ENCODE results near the gene BGLAP.

The BGLAP gene

DNA sequence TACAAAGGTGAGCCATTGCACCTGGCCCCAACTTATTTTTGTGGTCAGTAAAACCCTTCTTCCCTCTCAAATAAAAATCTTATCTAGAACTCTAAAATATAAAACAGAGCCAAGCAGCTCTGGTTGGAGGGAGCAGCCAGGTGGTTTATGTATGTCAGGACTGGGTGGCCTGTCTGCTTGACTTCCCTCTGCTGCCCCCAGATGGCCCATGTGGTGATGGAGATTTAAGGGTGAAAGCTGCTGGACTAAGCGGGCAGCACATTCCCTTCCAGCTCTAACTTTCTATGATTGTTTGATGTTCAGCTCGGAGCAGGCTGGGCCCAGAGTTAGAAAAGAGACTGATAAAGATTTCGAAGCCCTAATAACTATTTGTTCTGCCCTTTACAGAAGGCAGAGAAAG is 17.8 kb downstream of the BGLAP start:
- no peak for DNase-seq

DNA sequence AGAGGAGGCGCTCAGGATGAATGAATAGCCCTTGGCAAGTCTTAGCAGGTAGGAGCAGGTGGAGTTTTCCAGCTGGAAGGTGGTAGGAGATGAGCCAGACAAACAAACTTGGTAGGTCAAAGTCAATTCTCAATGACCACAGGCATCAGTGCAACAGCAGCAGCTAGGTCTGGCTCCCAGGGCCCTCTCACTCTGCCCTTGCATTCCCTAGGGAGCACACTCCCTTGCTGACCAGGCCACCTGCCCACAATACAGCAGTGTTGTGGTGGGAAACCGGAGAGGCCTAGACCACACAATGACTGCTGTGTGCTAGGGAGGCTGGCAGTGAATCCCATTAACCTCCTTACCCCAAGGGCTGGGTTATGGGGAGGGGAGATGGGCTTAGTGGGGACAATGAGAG is 18.9 kb downstream of the BGLAP start:
- DNase-seq: no peak

DNA sequence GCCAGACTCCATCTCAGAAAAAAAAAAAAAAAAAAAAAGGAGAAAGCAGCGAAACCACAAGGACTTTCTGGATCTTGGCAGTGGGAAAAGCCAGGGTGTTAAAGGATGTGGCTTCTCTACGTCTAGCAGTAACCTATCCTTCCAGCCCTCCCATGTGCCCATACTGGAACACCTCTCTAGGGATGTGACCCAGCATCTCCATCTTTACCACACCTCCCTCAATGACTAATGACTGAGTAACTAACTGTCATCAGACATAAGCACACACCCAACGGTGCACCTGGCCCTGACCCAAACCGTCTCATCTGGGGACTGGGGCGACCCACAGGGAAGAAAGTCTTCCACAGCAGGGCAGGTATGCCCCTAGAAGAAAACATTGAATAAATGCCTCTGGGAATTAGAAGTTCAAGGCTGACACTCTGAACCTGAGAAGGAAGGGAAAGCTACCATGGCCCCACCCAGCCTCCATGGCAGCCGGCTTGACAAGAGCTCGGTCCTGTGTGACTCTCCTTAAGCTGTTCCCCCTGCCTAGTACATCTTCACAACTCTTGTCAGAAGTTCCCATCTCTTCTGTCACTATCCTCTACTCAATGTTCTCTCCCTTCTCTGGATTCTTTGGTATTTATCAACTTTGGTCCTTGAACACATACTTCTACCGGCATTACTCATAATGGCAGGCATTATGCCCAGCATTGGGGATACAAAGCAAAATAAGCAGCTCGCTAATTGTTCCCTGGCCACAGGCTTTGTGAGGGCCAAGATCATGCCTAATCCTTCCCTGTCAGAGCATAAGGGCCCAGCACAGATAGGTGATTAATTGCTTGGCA is 20.7 kb downstream of the BGLAP start:
- no peak for DNase-seq

DNA sequence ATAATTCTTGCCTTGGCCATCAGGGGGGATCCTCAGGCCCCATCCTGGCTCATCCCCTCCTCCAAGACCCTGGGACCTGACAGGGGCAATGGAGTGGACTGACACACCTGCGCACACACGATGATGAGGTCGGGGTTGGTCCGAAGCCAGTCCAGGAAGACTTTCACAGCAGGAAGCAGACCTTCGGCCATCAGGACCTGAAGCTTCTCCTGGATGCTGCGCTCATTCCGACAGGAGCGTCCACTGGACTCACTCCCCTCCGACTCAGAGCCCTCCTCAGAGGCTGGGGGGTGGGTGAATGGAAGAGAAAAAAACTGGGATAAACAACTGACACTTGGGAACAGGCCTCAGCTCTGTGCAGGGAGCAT is 21.3 kb downstream of the BGLAP start:
- no peak for DNase-seq

DNA sequence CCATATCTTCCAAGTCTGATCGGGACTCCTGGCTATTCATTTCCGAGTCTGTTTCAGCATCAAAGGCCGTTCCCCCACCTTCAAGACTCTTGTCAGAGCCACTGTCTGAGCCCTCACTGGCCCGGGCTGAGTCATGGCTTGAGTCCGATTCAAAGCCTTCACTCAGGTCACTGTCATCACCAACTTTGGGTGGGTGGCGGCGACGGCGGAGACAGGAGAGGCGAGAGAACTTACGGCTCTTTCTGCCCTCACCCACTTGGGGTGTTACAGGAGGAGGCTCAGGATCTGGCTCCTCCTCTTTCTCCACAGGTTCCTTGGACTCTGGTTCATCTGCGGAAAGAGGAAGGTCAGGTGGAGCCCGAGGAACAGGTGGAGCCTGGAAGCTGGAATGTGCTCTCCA is 24.1 kb downstream of the BGLAP start:
- DNase-seq: no peak

DNA sequence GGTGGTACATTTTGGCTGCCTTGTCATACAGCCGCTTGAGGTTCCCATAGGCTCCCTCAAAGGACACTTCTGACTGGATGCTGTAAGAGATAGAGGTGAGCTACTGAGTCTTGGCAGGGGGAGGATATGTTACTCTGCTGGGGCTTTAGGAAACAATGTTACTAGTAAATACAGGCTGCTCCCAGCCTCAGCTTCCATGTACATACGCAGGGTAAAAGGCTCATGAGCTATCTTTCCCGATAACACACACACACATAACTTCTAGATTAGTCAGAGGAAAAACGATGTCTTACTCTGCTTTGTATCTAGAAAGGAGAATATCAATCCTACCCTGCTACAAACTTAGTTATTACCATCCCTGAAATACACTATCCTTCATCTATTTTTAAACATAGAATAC is 26.4 kb downstream of the BGLAP start:
- DNase-seq: no peak

DNA sequence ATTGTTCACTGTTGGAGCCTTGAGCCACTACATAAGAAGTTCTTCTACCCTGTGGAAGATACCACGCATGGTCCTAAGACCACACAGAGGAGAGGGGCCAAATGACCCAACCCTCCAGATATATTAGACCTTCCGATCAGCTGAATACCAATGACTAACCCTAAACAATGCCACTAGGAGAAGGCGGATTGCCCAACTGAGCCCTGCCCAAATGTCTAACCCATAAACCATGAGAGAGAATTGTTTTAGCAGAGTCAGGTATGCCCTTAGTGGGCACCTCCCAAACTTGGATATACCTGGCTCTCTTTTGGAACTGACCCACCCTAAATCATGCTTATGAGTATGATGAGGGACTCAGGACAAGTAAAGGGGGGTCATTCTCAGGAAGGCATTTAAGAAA is 28.3 kb downstream of the BGLAP start:
- DNase-seq: no peak

DNA sequence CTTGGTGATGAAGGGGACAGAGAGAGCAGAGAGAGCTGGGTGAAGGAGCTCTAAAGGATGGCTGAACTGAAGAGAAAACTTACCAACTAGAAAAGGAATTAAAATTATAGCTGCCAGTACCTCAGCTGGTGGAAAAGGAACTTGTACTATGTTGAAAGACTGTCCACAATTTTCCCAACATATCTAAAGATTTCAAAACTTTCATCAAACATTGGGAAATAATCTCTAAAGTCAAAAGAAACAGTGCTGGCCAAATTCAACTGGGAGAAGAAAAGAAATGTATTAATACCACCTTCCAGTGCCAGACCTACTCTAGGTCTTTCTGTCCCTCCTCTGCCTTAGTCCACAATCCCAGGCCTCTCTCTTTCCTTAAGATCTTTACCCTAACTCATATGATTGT is 34.5 kb downstream of the BGLAP start:
- no peak for DNase-seq

DNA sequence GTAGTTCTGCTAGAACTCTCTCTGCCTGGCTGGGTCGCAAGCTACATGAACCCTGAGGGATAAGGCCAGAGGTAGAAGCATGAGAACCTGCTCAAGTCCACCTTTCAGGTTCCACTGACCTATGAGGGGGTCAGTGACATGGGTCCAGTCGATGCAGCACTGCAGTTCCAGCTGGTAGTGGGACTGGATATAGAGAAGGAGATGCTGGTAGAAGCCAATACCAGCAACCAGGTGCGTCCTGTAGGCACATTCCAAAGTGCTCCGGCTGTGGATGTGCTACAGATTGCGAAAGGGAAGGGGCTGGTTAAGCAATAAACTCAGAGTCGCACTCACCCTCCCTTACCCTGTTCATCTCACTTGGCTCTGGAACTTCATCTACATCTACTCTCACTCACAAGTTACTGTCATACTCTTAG is 35.0 kb downstream of the BGLAP start:
- DNase-seq: no peak

DNA sequence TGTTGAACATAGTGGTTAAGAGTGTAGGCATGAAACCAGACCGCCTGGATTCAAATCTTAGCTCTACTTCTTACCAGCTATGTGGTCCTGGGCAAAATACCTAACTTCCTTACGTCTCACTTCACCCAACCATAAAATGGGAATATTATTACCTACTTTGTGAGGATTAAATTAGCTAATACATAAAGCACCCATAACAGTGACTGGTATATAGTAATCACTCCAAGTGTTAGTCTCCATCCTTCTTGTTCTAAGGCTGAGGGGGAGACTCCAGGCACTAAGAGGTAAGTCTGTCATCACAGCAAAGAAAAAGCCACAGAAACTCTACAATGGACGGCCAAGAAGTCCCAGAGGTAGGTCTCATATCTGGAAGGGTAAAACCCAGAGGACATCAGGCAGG is 37.9 kb downstream of the BGLAP start:
- no peak for DNase-seq

DNA sequence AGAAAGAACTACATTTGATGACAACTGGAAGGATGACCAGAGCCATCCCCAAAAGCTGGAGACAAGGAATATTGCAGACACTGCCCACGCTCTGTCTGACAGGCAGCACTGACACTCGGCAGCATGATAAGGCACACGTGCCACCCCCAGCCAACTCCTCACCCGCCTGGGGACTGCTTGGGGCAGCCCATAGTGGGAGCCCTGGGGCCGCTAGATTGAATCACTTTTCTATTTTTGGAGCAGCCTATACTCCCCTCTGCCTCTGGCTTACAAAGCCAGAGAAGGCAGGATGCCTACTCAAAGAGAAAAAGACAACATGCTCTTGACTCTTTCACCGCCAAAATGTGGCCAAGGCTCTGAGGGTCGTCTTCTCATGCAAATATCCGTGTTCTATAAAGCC is 39.3 kb downstream of the BGLAP start:
- DNase-seq: no peak

DNA sequence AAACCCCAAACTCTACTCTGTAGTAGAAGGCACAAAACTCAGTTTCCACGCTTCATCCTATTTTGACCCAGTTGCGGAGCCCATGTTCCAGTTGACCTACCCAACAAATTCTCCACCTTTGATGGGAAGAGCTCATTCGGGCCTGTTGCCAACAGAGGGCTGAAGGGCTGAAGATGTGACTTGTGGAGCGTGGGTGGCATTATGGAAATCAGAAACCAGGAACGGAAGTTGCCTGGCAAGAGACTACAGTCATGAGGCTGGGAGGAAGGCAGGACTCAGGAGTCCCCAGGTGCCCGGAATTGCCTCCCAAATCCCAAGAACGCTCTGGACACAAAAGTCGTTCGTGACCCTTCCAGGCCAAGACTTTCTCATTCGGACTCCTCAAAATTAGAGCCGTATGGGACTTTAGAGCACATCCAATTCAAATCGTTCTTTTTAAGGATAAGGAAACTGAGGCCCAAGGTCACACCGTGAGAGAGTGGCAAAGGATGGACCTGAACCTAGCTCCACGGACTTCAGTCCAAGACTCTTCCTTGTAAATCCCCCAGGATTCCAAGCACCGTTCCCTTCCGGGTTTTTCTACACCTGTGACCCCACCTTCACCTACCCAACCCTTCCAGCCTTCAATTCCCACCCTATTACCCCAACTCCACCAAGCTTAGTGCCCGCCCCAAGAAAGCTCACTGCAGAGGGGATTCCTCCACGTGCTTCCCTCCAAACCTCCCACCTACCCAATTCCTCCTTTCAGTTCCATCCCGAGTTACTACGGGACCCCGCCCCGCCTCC is 39.9 kb downstream of the BGLAP start:
- peak; percentile 28 to 38 for DNase-seq

DNA sequence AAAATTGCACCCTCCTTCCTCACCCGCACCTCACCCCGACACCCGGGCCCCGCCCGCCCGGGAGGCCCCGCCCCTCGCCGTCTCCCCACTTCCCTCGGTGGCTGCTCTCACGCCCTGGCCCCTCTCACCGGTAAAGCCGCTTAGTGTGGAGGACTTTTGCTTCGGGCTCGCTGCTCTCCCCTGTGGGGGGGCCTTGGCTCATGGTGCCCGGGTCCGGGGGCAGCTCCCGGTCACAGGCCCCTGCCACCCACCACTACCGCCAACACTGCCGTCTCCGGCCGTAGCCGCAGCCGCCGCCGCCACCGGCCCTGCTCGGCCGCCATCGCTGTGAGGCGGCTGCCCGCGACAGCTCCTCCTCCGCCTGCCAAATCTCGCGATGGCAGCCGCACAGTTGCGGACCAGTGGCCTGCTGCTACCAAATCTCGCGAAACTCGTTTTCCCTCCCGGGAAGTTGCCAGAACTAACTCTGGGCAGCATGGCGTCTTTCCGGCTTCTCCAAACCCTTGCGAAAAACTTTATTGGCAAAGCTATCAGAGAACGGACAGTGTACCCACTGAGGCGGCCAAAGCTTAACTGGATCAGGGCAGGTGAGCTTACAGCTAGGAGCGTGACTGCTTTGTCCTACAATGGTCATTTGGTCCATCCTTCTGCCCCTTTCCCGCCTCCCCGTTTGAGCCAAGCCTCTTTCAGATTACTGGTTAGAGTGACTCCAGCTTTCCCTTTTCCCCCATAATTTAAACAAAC is 40.7 kb downstream of the BGLAP start, which contains the start of gene SMG5:
TSS of gene SMG5 (minus strand) at position 347 of the 744 bp plus-strand sequence. CDS start at position 202, 145 bp downstream.
- peak; percentile 100 for DNase-seq

DNA sequence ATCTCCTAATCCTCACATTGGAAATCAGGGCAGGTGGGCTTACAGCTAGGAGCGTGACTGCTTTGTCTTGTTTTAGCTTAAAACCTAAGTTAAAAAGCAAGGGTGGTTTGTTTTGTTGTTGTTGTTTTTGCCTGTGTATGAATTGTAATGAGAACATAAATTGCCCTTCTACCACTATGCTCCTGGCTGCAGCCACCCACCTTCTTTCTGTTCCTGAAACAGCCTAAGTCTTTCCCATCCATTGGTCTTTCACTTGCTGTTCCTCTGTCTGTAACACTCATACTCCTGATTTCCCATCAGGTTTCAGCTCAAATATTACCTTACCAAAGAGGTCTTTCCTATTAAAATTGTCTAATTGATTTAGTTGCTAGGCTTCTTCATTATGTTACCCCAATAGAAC is 41.5 kb downstream of the BGLAP start:
- DNase-seq: no peak

DNA sequence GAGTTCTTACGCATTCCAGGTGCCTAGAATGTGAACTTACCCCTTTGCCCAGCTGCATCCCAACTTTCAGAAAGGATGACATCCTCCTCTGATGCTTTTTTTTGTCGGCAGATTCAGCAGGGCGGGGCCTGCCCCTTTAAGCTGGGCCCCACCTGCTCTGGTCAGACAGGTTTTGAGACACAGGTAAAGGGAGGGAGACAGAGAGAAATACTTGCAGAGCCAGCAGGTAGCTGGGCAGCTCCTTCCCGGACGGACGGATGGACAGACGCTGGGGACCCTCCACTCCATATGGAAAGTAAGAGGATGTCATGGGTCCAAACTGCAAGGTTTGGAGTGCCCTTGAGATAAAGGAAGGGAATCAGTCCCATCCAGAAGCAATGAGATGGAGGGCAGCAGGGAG is 42.1 kb downstream of the BGLAP start, which contains the start of gene TMEM79:
TSS of gene TMEM79 (plus strand) at position 214 of the 400 bp plus-strand sequence. CDS start 902 bp downstream, outside the sequence.
- DNase-seq: no peak

DNA sequence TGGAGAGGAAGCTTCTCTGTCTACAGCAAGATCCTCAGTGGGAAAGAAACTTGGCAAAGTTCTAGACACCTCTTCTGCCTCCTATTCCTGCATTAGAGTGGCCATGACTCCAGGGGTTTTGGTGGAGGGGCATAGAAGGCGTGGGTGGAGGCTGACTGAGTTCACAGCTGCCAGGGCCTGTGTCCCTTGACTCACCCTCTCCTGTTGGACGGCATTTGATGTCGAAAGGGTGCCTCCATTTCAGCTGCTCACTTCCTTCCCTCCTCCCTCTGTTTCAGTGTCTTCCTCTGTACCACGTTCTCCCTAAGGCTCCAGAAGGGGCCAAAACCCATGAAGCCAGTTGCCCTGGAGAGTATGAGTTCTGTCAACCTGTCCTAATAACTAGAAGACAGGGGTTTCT is 42.8 kb downstream of the BGLAP start:
- no peak for DNase-seq

DNA sequence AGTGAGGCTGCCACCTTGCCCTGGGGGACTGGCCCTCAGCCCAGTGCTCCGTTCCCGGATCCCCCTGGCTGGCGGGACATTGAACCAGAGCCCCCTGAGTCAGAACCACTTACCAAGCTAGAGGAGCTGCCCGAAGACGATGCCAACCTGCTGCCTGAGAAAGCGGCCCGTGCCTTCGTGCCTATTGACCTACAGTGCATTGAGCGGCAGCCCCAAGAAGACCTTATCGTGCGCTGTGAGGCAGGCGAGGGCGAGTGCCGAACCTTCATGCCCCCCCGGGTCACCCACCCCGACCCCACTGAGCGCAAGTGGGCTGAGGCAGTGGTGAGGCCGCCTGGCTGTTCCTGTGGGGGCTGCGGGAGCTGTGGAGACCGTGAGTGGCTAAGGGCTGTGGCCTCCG is 43.5 kb downstream of the BGLAP start:
- DNase-seq: no peak

DNA sequence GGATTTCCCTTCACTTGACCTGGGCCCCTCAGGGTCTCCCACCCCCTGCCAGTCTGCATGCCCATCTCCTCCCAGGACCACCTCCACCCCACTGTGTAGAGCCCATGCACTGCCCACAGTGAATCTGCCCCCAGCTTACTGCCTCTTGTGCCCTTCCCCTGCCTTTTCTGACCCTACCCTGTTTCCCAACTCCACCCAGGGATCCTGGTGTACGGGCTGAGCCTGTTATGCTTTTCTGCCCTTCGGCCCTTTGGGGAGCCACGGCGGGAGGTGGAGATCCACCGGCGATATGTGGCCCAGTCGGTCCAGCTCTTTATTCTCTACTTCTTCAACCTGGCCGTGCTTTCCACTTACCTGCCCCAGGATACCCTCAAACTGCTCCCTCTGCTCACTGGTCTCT is 44.1 kb downstream of the BGLAP start:
- DNase-seq: no peak

DNA sequence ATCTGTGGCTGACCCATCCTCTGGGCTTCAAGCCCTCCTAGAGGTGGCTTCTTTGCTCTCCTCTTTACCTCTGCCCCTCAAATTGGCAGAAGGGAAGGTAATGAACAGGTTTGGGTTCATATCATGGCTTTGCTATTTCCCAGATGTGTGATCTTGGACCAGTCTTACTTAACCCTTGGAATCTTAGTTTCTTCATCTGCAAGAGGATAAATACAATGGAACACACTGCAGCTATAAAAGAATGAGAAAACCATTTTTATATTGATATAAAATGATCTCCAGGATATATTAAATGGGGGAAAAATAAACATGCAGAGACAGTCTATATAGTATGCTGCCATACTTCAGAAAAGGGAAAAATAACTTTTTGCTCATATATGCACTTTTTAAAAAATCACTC is 47.9 kb downstream of the BGLAP start:
- no peak for DNase-seq

DNA sequence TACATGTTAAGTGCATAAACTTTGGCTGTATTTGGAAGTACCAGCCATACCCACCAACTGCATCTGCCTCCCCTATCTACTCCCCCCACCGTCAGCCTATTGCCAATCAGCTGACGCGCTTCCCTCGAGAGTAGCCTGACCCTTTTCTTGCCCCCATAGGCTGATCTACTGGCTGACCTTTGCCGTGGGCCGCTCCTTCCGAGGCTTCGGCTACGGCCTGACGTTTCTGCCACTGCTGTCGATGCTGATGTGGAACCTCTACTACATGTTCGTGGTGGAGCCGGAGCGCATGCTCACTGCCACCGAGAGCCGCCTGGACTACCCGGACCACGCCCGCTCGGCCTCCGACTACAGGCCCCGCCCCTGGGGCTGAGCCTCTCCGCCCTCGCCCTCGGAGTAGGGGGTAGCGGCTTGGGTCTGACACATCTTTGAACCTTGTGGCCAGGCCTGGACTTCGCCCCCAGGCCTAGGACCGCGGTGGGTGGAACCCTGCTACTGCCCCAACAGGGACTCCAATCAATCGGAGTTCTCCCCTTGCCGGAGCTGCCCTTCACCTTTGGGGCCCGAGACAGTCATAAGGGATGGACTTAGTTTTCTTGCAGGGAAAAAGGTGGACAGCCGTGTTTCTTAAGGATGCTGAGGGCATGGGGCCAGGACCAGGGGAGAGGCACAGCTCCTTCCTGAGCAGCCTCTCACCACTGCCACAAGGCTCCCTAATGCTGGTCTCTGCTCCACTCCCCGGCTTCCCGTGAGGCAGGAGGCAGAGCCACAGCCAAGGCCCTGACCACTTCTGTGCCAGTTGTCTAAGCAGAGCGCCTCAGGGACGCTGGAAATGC is 49.5 kb downstream of the BGLAP start:
- peak; percentile 84 to 95 for DNase-seq

All from SHP77 (cell line).